NCI-H1105 (cell line): ENCODE measurements around the gene GALNTL6.

Source experiments
- DNase-seq: peaks from one replicate; lab custom pipeline; 2025; lab: John Stamatoyannopoulos, UW

GALNTL6 gene

GRCh38 chr4:172554588-172554987 is 741.4 kb downstream of the GALNTL6 start:
- DNase-seq, result no peak

GRCh38 chr4:172555725-172556124 is 742.5 kb downstream of the GALNTL6 start:
- DNase-seq, result no peak

- no peak for DNase-seq
Observed at GRCh38 chr4:172573899-172574298, 760.7 kb downstream of the GALNTL6 start.

- no peak for DNase-seq
Observed at GRCh38 chr4:172578712-172579111, 765.5 kb downstream of the GALNTL6 start.

- DNase-seq, result no peak
Observed at GRCh38 chr4:172584816-172585215, 771.6 kb downstream of the GALNTL6 start.

- DNase-seq, result no peak
Observed at GRCh38 chr4:172596206-172596605, 783.0 kb downstream of the GALNTL6 start.

- no peak for DNase-seq
Observed at GRCh38 chr4:172599554-172599953, 786.4 kb downstream of the GALNTL6 start.

- no peak for DNase-seq
Observed at GRCh38 chr4:172601195-172601594, 788.0 kb downstream of the GALNTL6 start.

GRCh38 chr4:172619218-172619617 is 806.0 kb downstream of the GALNTL6 start:
- DNase-seq, result no peak

- no peak for DNase-seq
Observed at GRCh38 chr4:172619798-172620197, 806.6 kb downstream of the GALNTL6 start.

GRCh38 chr4:172628263-172628662 is 815.1 kb downstream of the GALNTL6 start:
- DNase-seq, result no peak

GRCh38 chr4:172630280-172630679 is 817.1 kb downstream of the GALNTL6 start:
- DNase-seq, result no peak

- DNase-seq, result no peak
Observed at GRCh38 chr4:172631832-172632231, 818.6 kb downstream of the GALNTL6 start.

- DNase-seq, result no peak
Observed at GRCh38 chr4:172648471-172648870, 835.3 kb downstream of the GALNTL6 start.

- DNase-seq, result no peak
Observed at GRCh38 chr4:172649143-172649542, 835.9 kb downstream of the GALNTL6 start.

GRCh38 chr4:172650758-172651530 is 837.7 kb downstream of the GALNTL6 start:
- no peak for DNase-seq

- no peak for DNase-seq
Observed at GRCh38 chr4:172651961-172652360, 838.8 kb downstream of the GALNTL6 start.

GRCh38 chr4:172652369-172652768 is 839.2 kb downstream of the GALNTL6 start:
- no peak for DNase-seq

- DNase-seq, result no peak
Observed at GRCh38 chr4:172653676-172654075, 840.5 kb downstream of the GALNTL6 start.

- no peak for DNase-seq
Observed at GRCh38 chr4:172654457-172654856, 841.3 kb downstream of the GALNTL6 start.

- no peak for DNase-seq
Observed at GRCh38 chr4:172656055-172656454, 842.9 kb downstream of the GALNTL6 start.

GRCh38 chr4:172657081-172657480 is 843.9 kb downstream of the GALNTL6 start:
- no peak for DNase-seq

- peak; percentile 10 for DNase-seq
Observed at GRCh38 chr4:172660251-172660650, 847.0 kb downstream of the GALNTL6 start.

- DNase-seq, result no peak
Observed at GRCh38 chr4:172662113-172662512, 848.9 kb downstream of the GALNTL6 start.
